Measurements from ENCODE around the gene DOCK3.
"Not testable (repeated sequence)": the region's sequence is repeated elsewhere in the genome, so short reads cannot be mapped to it uniquely, and the experiment has no call there.

The DOCK3 gene

GRCh38 chr3:51245867-51246266, 571.1 kb downstream of the DOCK3 start:
- no peaks in the 10 kb centered on the region for H3K27me3 ChIP-seq
- no peak for DNase-seq
- no peak overlapping the region for H3K4me3 ChIP-seq (ENCODE audit: low read depth, low read length)
- H3K9me3 ChIP-seq: no peaks in the 10 kb centered on the region
- TF ChIP-seq, protein P1, sequence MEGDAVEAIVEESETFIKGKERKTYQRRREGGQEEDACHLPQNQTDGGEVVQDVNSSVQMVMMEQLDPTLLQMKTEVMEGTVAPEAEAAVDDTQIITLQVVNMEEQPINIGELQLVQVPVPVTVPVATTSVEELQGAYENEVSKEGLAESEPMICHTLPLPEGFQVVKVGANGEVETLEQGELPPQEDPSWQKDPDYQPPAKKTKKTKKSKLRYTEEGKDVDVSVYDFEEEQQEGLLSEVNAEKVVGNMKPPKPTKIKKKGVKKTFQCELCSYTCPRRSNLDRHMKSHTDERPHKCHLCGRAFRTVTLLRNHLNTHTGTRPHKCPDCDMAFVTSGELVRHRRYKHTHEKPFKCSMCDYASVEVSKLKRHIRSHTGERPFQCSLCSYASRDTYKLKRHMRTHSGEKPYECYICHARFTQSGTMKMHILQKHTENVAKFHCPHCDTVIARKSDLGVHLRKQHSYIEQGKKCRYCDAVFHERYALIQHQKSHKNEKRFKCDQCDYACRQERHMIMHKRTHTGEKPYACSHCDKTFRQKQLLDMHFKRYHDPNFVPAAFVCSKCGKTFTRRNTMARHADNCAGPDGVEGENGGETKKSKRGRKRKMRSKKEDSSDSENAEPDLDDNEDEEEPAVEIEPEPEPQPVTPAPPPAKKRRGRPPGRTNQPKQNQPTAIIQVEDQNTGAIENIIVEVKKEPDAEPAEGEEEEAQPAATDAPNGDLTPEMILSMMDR (IDR thresholded peaks at IDR 0.05; ENCODE audit: low read depth, low read length): no peak
- H3K36me3 ChIP-seq: no peaks in the 10 kb centered on the region
- H3K4me1 ChIP-seq: no peaks in the 10 kb centered on the region

DNA sequence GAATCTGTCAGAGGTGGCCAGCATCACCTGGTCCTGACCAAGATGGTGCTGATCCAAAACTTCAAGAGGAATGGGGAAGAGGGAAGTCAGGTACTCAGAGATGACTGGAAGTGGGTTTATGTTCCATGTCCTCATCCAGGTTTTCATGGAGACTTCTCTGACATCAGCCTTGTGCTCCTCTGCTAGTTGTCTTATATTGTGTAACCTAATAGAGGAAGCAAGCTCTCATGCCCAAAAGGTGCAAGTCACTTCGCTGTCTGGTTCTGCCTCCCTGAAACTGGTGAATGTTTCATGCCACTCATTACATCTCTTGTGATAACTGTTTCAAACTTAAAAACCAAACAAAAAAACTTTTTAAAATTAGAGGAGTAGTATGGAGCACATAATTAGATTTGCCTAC, 583.1 kb downstream of the DOCK3 start:
- TF ChIP-seq, protein P1 (IDR thresholded peaks at IDR 0.05; ENCODE audit: low read depth, low read length): no peak
- no peaks in the 10 kb centered on the region for H3K27me3 ChIP-seq

GRCh38 chr3:51264166-51264565, 589.4 kb downstream of the DOCK3 start:
- not testable (repeated sequence) for DNase-seq; H3K9me3 ChIP-seq; H3K4me3 ChIP-seq (ENCODE audit: low read depth, low read length); H3K27me3 ChIP-seq; H3K4me1 ChIP-seq; H3K36me3 ChIP-seq

More for the DNA sequence above, 583.1 kb downstream of the DOCK3 start:
- Histone ChIP-seq H3K9me3 (no peaks in the 10 kb centered on the region), H3K4me3 (ENCODE audit: low read depth, low read length) (no peak overlapping the region), H3K36me3 (no peaks in the 10 kb centered on the region), H3K4me1 (no peaks in the 10 kb centered on the region)
- no peak for DNase-seq

- Histone ChIP-seq H3K4me1 (no peaks in the 10 kb centered on the region), H3K36me3 (no peaks in the 10 kb centered on the region), H3K27me3 (no peaks in the 10 kb centered on the region), H3K4me3 (ENCODE audit: low read depth, low read length) (no peak overlapping the region), H3K9me3 (no peaks in the 10 kb centered on the region)
- TF ChIP-seq, protein P1 (IDR thresholded peaks at IDR 0.05; ENCODE audit: low read depth, low read length): no peak
- no peak for DNase-seq
These were observed 593.4 kb downstream of the DOCK3 start for GRCh38 chr3:51268132-51268531.

- no peak for DNase-seq
- H3K4me3 ChIP-seq (ENCODE audit: low read depth, low read length): no peak overlapping the region
These were observed 594.7 kb downstream of the DOCK3 start for GRCh38 chr3:51269466-51269865.

DNA sequence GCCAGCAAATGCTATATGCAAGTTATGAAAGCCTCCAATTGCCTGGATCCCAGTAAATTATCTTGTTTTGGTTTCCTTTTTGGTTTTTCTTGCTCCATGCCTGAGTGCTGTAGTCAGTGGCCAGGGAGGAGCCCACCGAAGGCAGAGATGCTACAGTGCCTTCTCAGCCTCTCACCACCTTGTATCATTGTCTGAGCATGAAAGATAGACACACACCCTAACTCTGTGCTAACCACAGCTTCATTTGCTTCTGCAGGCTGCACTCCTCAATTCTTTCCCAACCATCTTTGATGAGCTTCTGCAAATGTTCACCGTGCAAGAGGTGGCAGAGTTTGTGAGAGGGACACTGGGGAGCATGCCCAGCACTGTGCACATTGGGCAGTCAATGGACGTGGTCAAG, 595.8 kb downstream of the DOCK3 start:
- Histone ChIP-seq H3K27me3 (no peaks in the 10 kb centered on the region), H3K4me1 (no peaks in the 10 kb centered on the region), H3K36me3 (no peaks in the 10 kb centered on the region), H3K9me3 (no peaks in the 10 kb centered on the region), H3K4me3 (ENCODE audit: low read depth, low read length) (no peak overlapping the region)
- no peak for DNase-seq
- TF ChIP-seq, protein P1 (IDR thresholded peaks at IDR 0.05; ENCODE audit: low read depth, low read length): no peak

More at GRCh38 chr3:51269466-51269865, 594.7 kb downstream of the DOCK3 start:
- no peaks in the 10 kb centered on the region for H3K27me3 ChIP-seq
- H3K36me3 ChIP-seq: no peaks in the 10 kb centered on the region
- H3K9me3 ChIP-seq: no peaks in the 10 kb centered on the region
- no peaks in the 10 kb centered on the region for H3K4me1 ChIP-seq
- TF ChIP-seq, protein P1 (IDR thresholded peaks at IDR 0.05; ENCODE audit: low read depth, low read length): no peak

GRCh38 chr3:51271172-51271571, 596.4 kb downstream of the DOCK3 start:
- TF ChIP-seq, protein P1 (IDR thresholded peaks at IDR 0.05; ENCODE audit: low read depth, low read length): no peak
- Histone ChIP-seq H3K4me3 (ENCODE audit: low read depth, low read length) (no peak overlapping the region), H3K36me3 (no peaks in the 10 kb centered on the region), H3K4me1 (no peaks in the 10 kb centered on the region), H3K27me3 (no peaks in the 10 kb centered on the region), H3K9me3 (no peaks in the 10 kb centered on the region)
- no peak for DNase-seq
